Fibroblast of lung (primary cell): ENCODE results near the gene INPP4A.

ENCODE experiments used
- CTCF ChIP-seq, 2 donors: IDR thresholded peaks in 1 of 2; conservative IDR thresholded peaks in 1 of 2; 1 replicate in 1 of 2; 2 replicates in 1 of 2; pipeline ENCODE4 v1.5.1; 2011 to 2012; ENCODE audit warnings: low read length in 2 of 2, control low read depth in 1 of 2, inconsistent platforms in 1 of 2, low read depth in 1 of 2, mild to moderate bottlenecking in 1 of 2
- EZH2 ChIP-seq: IDR thresholded peaks from 2 replicates; pipeline ENCODE4 v1.5.1; 2012; ENCODE audit warnings: low read length, control low read depth, mild to moderate bottlenecking; ENCODE audit errors: missing control alignments

- TF ChIP-seq EZH2, result no peak
- no peak for TF ChIP-seq CTCF (conservative IDR thresholded peaks at IDR 0.05 in 1 of 2, IDR thresholded peaks at IDR 0.05 in 1 of 2; ENCODE audit: low read depth in 1 of 2, low read length in 2 of 2)
Observed at GRCh38 chr2:98419544-98419943, 25.1 kb upstream of the INPP4A start.
